ENCODE measurements around the gene CD180. TPM values are rescaled to one million over a fixed set of nuclear protein-coding genes. Genes with fewer than 3 reads are reported as not detected.

The CD180 gene
- total and polyA plus RNA-seq, 4 donors = 0.86 to 1.7 (median 1.2) TPM

DNA sequence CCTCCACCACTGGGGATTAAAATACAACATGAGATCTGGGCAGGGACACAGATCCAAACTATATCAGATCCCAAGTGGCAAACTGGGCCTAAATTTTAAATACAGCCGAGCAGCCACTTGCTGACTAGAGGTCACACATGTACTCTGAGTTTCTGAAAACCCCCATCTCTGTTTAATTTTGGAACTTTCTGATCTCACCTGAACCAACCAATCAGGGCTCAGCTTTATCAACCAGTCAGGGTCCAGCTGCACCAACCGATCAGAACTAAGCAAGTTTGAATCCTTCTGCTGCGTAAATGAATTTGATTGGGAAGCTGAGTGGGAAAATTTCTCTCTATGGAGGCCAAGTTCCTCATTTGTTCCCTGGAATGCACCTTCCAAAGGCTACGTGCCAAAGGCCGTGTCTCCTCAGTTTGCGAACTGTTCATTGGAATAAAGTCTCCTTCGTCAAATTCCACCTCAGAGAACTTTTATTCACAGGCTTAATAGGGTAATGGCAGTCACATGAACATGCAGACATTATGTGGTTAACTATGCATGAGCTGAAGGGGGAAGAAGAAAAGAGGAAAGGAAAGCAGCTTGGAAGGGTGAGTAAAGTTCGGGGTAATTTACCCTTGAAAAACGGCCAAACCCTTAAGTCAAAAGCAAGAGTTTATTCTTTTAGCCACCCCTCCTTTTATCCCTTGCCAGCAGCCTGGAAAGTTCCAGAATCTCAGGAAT is 3.7 kb downstream of the CD180 start:
- DNase-seq (ENCODE audit: low read depth in 4 of 6, low spot score in 6 of 6) = peak in 1 of 6 donors; percentile 75
- 39% methylated on average over 3 of the region's 9 CpGs for WGBS (ENCODE audit: insufficient coverage)
- H3K4me3 ChIP-seq (ENCODE audit: low read depth, low read length) = no peak overlapping the region

DNA sequence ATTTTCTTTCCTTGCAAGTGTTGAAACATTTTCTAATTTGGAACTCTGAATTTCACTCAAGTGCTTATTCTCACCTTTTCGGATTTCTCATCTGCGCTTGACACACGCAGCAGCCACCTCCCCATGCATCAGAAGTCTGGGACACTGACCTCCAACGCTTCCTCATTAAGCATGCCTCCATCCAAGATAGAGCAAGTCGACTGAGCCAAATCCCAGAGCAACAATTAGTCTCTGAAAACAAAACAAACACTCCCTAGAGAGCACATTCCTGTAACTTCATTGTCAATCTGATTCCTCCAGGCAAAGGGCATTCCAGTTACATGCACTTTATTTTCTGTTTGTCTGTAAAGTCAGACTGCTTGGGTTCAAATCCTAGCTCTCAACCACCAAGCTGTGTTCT is 5.7 kb downstream of the CD180 start:
- H3K27ac ChIP-seq (ENCODE audit: low read depth, low read length) = no peak overlapping the region
- no peak overlapping the region for H3K4me3 ChIP-seq (ENCODE audit: low read depth, low read length)
- 52% methylated on average over 5 of the region's 5 CpGs for WGBS (ENCODE audit: insufficient coverage)

More for the DNA sequence above, 3.7 kb downstream of the CD180 start:
- Histone ChIP-seq H3K36me3 (ENCODE audit: control insufficient read depth, insufficient read depth, low read length) (no peaks in the 10 kb centered on the region), H3K9me3 (ENCODE audit: control insufficient read depth, insufficient read depth, low read length) (peaks cover 1% of the 10 kb centered on the region), H3K27ac (ENCODE audit: low read depth, low read length) (peak overlapping the region; percentile 3), H3K4me1 (ENCODE audit: control insufficient read depth, insufficient read depth, low read length) (peaks cover 16% of the 10 kb centered on the region), H3K27me3 (ENCODE audit: control insufficient read depth, insufficient read depth, low read length) (no peaks in the 10 kb centered on the region)

DNA sequence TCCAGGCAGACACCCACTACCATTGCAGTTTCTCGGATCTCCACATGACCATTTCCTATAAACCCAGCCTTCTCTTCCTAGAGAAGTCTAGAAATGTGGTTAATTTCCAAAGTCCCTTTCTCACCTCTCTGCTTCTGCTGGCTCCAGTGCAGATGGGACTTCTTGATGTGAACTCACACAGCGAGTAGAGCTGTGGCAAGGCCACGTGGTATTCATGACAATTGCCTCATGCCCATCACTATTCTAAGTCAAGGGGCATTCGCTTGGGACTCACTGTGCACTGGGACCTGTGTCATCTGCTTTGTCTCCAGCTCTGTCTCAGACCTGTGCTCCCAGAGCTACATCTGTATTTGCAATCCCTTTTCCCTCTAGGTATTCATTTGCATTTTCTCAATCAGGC is 6.2 kb downstream of the CD180 start:
- peaks cover 1% of the 10 kb centered on the region for H3K9me3 ChIP-seq (ENCODE audit: control insufficient read depth, insufficient read depth, low read length)
- peaks cover 5% of the 10 kb centered on the region for H3K4me1 ChIP-seq (ENCODE audit: control insufficient read depth, insufficient read depth, low read length)
- WGBS (ENCODE audit: insufficient coverage) = 86% methylated on average over 3 of the region's 4 CpGs
- no peaks in the 10 kb centered on the region for H3K27me3 ChIP-seq (ENCODE audit: control insufficient read depth, insufficient read depth, low read length)
- no peak for DNase-seq (ENCODE audit: low read depth in 4 of 6, low spot score in 6 of 6)
- H3K36me3 ChIP-seq (ENCODE audit: control insufficient read depth, insufficient read depth, low read length) = no peaks in the 10 kb centered on the region
- H3K4me3 ChIP-seq (ENCODE audit: low read depth, low read length) = no peak overlapping the region
- H3K27ac ChIP-seq (ENCODE audit: low read depth, low read length) = no peak overlapping the region

More for the DNA sequence above, 5.7 kb downstream of the CD180 start:
- Histone ChIP-seq H3K9me3 (ENCODE audit: control insufficient read depth, insufficient read depth, low read length) (peaks cover 1% of the 10 kb centered on the region), H3K4me1 (ENCODE audit: control insufficient read depth, insufficient read depth, low read length) (peaks cover 9% of the 10 kb centered on the region), H3K36me3 (ENCODE audit: control insufficient read depth, insufficient read depth, low read length) (no peaks in the 10 kb centered on the region), H3K27me3 (ENCODE audit: control insufficient read depth, insufficient read depth, low read length) (no peaks in the 10 kb centered on the region)
- no peak for DNase-seq (ENCODE audit: low read depth in 4 of 6, low spot score in 6 of 6)

- Histone ChIP-seq H3K4me1 (ENCODE audit: control insufficient read depth, insufficient read depth, low read length) (peaks cover 3% of the 10 kb centered on the region), H3K36me3 (ENCODE audit: control insufficient read depth, insufficient read depth, low read length) (no peaks in the 10 kb centered on the region), H3K27ac (ENCODE audit: low read depth, low read length) (no peak overlapping the region), H3K9me3 (ENCODE audit: control insufficient read depth, insufficient read depth, low read length) (peaks cover 1% of the 10 kb centered on the region), H3K4me3 (ENCODE audit: low read depth, low read length) (no peak overlapping the region), H3K27me3 (ENCODE audit: control insufficient read depth, insufficient read depth, low read length) (no peaks in the 10 kb centered on the region)
- no peak for DNase-seq (ENCODE audit: low read depth in 4 of 6, low spot score in 6 of 6)
- 80% methylated on average over 1 of the region's 1 CpG for WGBS (ENCODE audit: insufficient coverage)
These were observed 6.7 kb downstream of the CD180 start for GRCh38 chr5:67189931-67190330.

DNA sequence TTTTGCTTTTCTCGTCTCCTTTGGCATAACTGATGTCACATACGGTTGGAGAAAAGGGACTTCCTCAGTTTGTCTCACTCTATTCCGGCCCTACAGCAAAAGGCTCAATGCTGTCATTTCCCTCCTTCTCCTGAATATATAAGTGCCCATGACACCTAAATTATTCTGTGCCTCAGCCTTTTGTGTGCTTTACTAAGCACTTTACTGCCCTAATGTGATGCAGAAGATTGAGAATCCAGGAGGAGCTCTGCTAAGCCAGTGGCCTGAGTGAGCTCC is 7.6 kb downstream of the CD180 start:
- peaks cover 3% of the 10 kb centered on the region for H3K4me1 ChIP-seq (ENCODE audit: control insufficient read depth, insufficient read depth, low read length)
- no peak for DNase-seq (ENCODE audit: low read depth in 4 of 6, low spot score in 6 of 6)
- H3K4me3 ChIP-seq (ENCODE audit: low read depth, low read length) = no peak overlapping the region
- H3K27me3 ChIP-seq (ENCODE audit: control insufficient read depth, insufficient read depth, low read length) = no peaks in the 10 kb centered on the region
- peaks cover 1% of the 10 kb centered on the region for H3K9me3 ChIP-seq (ENCODE audit: control insufficient read depth, insufficient read depth, low read length)
- H3K36me3 ChIP-seq (ENCODE audit: control insufficient read depth, insufficient read depth, low read length) = no peaks in the 10 kb centered on the region
- no peak overlapping the region for H3K27ac ChIP-seq (ENCODE audit: low read depth, low read length)
- 63% methylated on average over 2 of the region's 3 CpGs for whole genome bisulfite sequencing (ENCODE audit: insufficient coverage)

DNA sequence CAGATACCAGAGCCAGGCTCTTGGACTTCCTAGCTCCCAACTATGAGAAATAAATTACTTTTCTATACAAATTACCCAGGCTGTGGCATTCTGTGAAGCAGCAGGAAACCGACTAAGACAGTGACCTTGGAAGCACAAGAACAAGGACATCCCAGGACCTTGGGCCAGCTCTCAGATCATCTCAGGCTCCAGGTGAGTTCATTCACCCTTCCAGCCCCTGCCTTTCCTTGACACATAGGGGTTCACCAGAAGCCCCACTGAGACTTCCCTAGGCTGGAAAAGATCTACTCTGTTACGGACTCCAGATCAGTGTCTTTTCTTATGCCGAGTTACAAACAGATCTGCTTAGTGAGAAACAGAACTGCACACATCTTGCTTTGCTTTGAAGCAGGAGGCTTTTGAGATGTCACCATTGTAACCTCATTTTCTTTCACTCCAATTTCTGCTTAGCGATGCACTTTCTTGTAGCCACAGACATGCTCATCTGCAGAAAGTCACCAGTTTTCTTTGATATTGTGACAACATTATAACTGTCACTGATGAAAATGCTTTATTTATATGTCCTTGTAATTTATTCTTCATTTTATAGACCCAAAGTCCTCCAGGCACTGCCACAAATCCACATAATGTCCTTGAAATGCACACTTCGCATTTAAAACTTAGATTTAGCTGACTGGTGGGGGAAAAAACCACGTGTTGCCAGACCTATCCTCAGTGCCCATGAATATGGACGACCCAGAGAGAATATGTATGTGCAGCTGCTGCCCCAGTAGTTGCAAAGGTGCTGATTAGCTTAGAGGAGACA is 8.1 kb downstream of the CD180 start:
- WGBS (ENCODE audit: insufficient coverage) = 69% methylated on average over 4 of the region's 7 CpGs
- no peaks in the 10 kb centered on the region for H3K36me3 ChIP-seq (ENCODE audit: control insufficient read depth, insufficient read depth, low read length)
- H3K27ac ChIP-seq (ENCODE audit: low read depth, low read length) = no peak overlapping the region
- H3K4me1 ChIP-seq (ENCODE audit: control insufficient read depth, insufficient read depth, low read length) = peaks cover 3% of the 10 kb centered on the region
- peaks cover 1% of the 10 kb centered on the region for H3K9me3 ChIP-seq (ENCODE audit: control insufficient read depth, insufficient read depth, low read length)
- no peaks in the 10 kb centered on the region for H3K27me3 ChIP-seq (ENCODE audit: control insufficient read depth, insufficient read depth, low read length)
- DNase-seq (ENCODE audit: low read depth in 4 of 6, low spot score in 6 of 6) = no peak
- H3K4me3 ChIP-seq (ENCODE audit: low read depth, low read length) = no peak overlapping the region

DNA sequence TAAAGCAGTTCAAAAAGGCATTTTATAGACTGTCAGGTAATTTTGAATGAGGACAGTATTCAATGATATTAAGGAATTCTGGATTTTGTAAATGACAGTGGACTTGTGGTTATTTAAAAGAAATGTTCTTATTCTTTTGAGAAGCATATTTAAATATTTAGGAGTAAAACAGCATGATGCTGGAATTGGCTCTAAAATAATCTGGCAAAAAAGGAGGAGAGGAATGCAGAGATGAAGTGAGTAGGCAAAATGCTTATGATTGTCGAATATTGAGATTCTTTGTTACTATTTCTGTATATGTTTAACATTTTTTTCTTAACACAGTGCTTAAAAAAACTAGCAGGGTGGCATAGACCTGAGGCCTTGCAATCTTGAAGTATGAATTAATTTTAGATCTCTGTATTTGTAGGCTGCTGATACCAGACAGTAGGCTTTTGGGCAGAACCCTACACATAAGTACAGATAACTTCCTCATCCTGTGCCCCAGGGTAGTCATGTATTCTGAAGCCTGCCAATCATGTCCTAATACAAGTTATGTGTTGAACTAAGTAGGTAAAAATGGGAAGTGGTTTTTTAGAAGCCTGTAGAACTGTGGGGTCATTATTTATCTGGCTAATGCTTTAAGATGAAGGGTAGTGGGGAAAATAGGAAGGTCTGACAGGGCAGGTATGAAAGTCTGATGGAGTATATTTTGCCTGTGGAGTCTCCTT is 9.4 kb downstream of the CD180 start:
- H3K9me3 ChIP-seq (ENCODE audit: control insufficient read depth, insufficient read depth, low read length) = no peaks in the 10 kb centered on the region
- H3K4me3 ChIP-seq (ENCODE audit: low read depth, low read length) = no peak overlapping the region
- H3K27ac ChIP-seq (ENCODE audit: low read depth, low read length) = no peak overlapping the region
- H3K27me3 ChIP-seq (ENCODE audit: control insufficient read depth, insufficient read depth, low read length) = no peaks in the 10 kb centered on the region
- no CpG with 5 or more reads among the region's 1 CpG for WGBS (ENCODE audit: insufficient coverage)
- H3K4me1 ChIP-seq (ENCODE audit: control insufficient read depth, insufficient read depth, low read length) = peaks cover 4% of the 10 kb centered on the region
- peak in 1 of 6 donors; percentile 35 for DNase-seq (ENCODE audit: low read depth in 4 of 6, low spot score in 6 of 6)
- H3K36me3 ChIP-seq (ENCODE audit: control insufficient read depth, insufficient read depth, low read length) = no peaks in the 10 kb centered on the region

DNA sequence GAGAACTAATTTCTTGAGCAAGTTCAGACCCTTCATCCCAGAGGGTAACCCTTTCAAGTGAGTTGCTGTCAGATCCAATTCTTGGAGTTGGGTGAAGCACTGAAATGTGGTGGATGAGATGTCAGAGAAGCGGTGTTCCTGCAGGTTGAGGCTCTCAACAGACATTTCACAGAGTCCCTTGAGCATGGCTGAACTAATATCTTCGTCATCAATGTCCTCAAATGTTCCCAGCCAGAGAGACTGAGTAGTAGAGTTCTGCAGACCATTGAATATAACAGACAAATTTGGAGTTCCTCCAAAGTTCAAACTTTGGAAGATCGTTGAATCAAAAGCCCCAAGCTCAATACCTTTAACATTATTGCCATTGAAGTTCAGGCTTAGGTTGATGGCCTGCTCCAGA is 12.7 kb downstream of the CD180 start:
- 100% methylated on average over 2 of the region's 3 CpGs for WGBS (ENCODE audit: insufficient coverage)
- no peaks in the 10 kb centered on the region for H3K36me3 ChIP-seq (ENCODE audit: control insufficient read depth, insufficient read depth, low read length)
- H3K4me1 ChIP-seq (ENCODE audit: control insufficient read depth, insufficient read depth, low read length) = peaks cover 9% of the 10 kb centered on the region
- DNase-seq (ENCODE audit: low read depth in 4 of 6, low spot score in 6 of 6) = no peak
- H3K9me3 ChIP-seq (ENCODE audit: control insufficient read depth, insufficient read depth, low read length) = no peaks in the 10 kb centered on the region
- no peak overlapping the region for H3K4me3 ChIP-seq (ENCODE audit: low read depth, low read length)
- no peak overlapping the region for H3K27ac ChIP-seq (ENCODE audit: low read depth, low read length)
- H3K27me3 ChIP-seq (ENCODE audit: control insufficient read depth, insufficient read depth, low read length) = no peaks in the 10 kb centered on the region

DNA sequence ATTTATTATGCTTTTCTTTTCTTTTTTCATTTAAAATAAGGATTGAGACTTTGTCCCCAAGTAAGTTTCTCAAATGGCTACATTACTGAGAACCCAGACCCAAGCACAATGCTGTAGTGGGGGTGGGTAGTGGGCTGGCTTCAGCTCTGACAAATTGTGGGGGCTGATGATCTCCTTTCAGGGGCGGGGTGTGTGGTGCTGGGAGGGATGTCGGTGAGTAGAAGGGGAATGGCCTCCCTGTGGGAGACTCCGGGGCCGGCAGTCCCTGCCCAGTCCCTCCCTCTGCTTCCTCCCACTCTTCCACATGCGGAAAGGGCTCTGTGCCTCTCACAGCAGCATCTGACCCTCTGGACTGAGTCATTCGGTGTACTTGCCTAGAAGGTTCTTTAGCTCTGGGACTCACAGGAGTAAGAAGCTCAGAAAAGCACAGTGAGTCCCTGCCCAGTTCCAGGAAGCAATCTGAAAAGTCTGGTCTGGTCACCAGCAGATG is 14.3 kb downstream of the CD180 start:
- 44% methylated on average over 3 of the region's 6 CpGs for WGBS (ENCODE audit: insufficient coverage)
- Histone ChIP-seq H3K4me3 (ENCODE audit: low read depth, low read length) (no peak overlapping the region), H3K36me3 (ENCODE audit: control insufficient read depth, insufficient read depth, low read length) (no peaks in the 10 kb centered on the region), H3K4me1 (ENCODE audit: control insufficient read depth, insufficient read depth, low read length) (peaks cover 9% of the 10 kb centered on the region), H3K27me3 (ENCODE audit: control insufficient read depth, insufficient read depth, low read length) (no peaks in the 10 kb centered on the region), H3K9me3 (ENCODE audit: control insufficient read depth, insufficient read depth, low read length) (no peaks in the 10 kb centered on the region), H3K27ac (ENCODE audit: low read depth, low read length) (no peak overlapping the region)
- DNase-seq (ENCODE audit: low read depth in 4 of 6, low spot score in 6 of 6) = peak in 1 of 6 donors; percentile 26

Data from spinal cord (tissue), 10 donors.